Measurements from ENCODE around the gene TENT5C.

- TF ChIP-seq CTCF (IDR thresholded peaks at IDR 0.05 in 2 of 3, conservative IDR thresholded peaks at IDR 0.05 in 1 of 3; ENCODE audit: borderline replicate concordance in 1 of 3, insufficient read depth in 1 of 3, low read depth in 2 of 3, low read length in 2 of 3): no peak
- TF ChIP-seq SRF (IDR thresholded peaks at IDR 0.05; ENCODE audit: low read depth): no peak
- TF ChIP-seq JUND (IDR thresholded peaks at IDR 0.05): no peak
- TF ChIP-seq RAD21 (IDR thresholded peaks at IDR 0.05; ENCODE audit: low read depth): no peak
Observed at GRCh38 chr1:117665556-117666270, 59.9 kb downstream of the TENT5C start.
